ENCODE results near the gene FAM193B.

- no peak for TF ChIP-seq CTCF (IDR thresholded peaks at IDR 0.05)
- TF ChIP-seq POLR2A (IDR thresholded peaks at IDR 0.05), result no peak
Measured at GRCh38 chr5:177557796-177558195, 3.4 kb upstream of the FAM193B start.

Data from uterus (tissue), 2 donors.